SK-N-SH (cell line): Measurements from ENCODE around the gene CLEC2D.
"Not testable (repeated sequence)": the region's sequence is repeated elsewhere in the genome, so short reads cannot be mapped to it uniquely, and the experiment has no call there.

ENCODE experiments used
- IRF3 ChIP-seq: fragments of 150-350 bp; IDR thresholded peaks from 2 replicates; pipeline ENCODE4 v1.6.1; 2016; ENCODE audit warnings: mild to moderate bottlenecking, low read depth, low read length
- MAX ChIP-seq: IDR thresholded peaks from 2 replicates; pipeline ENCODE4 v1.4.0; 2012; ENCODE audit warnings: low read depth
- POLR2AphosphoS5 ChIP-seq: IDR thresholded peaks from 2 replicates; pipeline ENCODE4 v1.6.1; 2012; ENCODE audit warnings: low read depth, low read length
- RFX5 ChIP-seq: IDR thresholded peaks from 2 replicates; pipeline ENCODE4 v1.6.1; 2012; ENCODE audit warnings: mild to moderate bottlenecking, improper control_type of control experiment, low read length
- RXRA ChIP-seq: IDR thresholded peaks from 2 replicates; pipeline ENCODE4 v1.4.0; 2012; ENCODE audit warnings: low read depth, mild to moderate bottlenecking, borderline replicate concordance
- SIN3A ChIP-seq: IDR thresholded peaks from 2 replicates; pipeline ENCODE4 v1.6.1; 2012; ENCODE audit warnings: low read depth, mild to moderate bottlenecking, low read length, moderate library complexity, borderline replicate concordance
- USF2 ChIP-seq: fragments of 150-350 bp; IDR thresholded peaks from 2 replicates; pipeline ENCODE4 v1.6.1; 2017; ENCODE audit warnings: antibody characterized with exemption, low read length, low read depth, borderline replicate concordance
- TF ChIP-seq, protein P1 (sequence below): fragments of 200-600 bp; sonication (generic); IDR thresholded peaks from 2 replicates; pipeline ENCODE4 v1.6.1; 2017; ENCODE audit warnings: antibody characterized with exemption, mild to moderate bottlenecking, moderate library complexity

GRCh38 chr12:9738905-9739304, 69.4 kb downstream of the CLEC2D start:
- TF ChIP-seq MAX, IRF3, RXRA, SIN3A, POLR2AphosphoS5, RFX5, USF2: not testable (repeated sequence)
- TF ChIP-seq, protein P1, sequence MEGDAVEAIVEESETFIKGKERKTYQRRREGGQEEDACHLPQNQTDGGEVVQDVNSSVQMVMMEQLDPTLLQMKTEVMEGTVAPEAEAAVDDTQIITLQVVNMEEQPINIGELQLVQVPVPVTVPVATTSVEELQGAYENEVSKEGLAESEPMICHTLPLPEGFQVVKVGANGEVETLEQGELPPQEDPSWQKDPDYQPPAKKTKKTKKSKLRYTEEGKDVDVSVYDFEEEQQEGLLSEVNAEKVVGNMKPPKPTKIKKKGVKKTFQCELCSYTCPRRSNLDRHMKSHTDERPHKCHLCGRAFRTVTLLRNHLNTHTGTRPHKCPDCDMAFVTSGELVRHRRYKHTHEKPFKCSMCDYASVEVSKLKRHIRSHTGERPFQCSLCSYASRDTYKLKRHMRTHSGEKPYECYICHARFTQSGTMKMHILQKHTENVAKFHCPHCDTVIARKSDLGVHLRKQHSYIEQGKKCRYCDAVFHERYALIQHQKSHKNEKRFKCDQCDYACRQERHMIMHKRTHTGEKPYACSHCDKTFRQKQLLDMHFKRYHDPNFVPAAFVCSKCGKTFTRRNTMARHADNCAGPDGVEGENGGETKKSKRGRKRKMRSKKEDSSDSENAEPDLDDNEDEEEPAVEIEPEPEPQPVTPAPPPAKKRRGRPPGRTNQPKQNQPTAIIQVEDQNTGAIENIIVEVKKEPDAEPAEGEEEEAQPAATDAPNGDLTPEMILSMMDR: not testable (repeated sequence)
